ENCODE results near the gene TMCC2.

TMCC2 gene

GRCh38 chr1:205262731-205263171 is 35.0 kb downstream of the TMCC2 start:
- Histone ChIP-seq H3K4me2 (peak overlapping the region; percentile 40; the same call in 1 of the 2 replicates), H3K4me1 (ENCODE audit: low read depth, poor library complexity, severe bottlenecking) (peaks cover 72% of the 10 kb centered on the region), H3K4me3 (IDR thresholded peaks at IDR 0.05; ENCODE audit: insufficient read depth, low read depth, low read length) (no peak overlapping the region), H4K20me1 (ENCODE audit: insufficient read depth) (no peaks in the 10 kb centered on the region), H3K9ac (no peak overlapping the region), H3K36me3 (ENCODE audit: insufficient read depth) (no peaks in the 10 kb centered on the region), H2AFZ (ENCODE audit: low read depth) (no peak overlapping the region), H3K79me2 (ENCODE audit: insufficient read depth, low read depth) (no peaks in the 10 kb centered on the region; the same call in 1 of the 2 replicates), H3K27ac (peak overlapping the region; percentile 31; the same call in 1 of the 2 replicates), H3K27me3 (ENCODE audit: insufficient read depth, low read depth) (no peaks in the 10 kb centered on the region)
- no peak for TF ChIP-seq CTCF (conservative IDR thresholded peaks at IDR 0.05; ENCODE audit: low read depth, low read length)

GRCh38 chr1:205263580-205264190 is 35.9 kb downstream of the TMCC2 start:
- H2AFZ ChIP-seq (ENCODE audit: low read depth), result no peak overlapping the region
- no peaks in the 10 kb centered on the region for H3K36me3 ChIP-seq (ENCODE audit: insufficient read depth)
- H3K27ac ChIP-seq, result peak overlapping the region; percentile 31; the same call in 1 of the 2 replicates
- H3K27me3 ChIP-seq (ENCODE audit: insufficient read depth, low read depth), result no peaks in the 10 kb centered on the region
- no peaks in the 10 kb centered on the region; the same call in 1 of the 2 replicates for H3K79me2 ChIP-seq (ENCODE audit: insufficient read depth, low read depth)
- H3K4me3 ChIP-seq (IDR thresholded peaks at IDR 0.05; ENCODE audit: insufficient read depth, low read depth, low read length), result no peak overlapping the region
- no peak overlapping the region for H3K9ac ChIP-seq
- no peaks in the 10 kb centered on the region for H4K20me1 ChIP-seq (ENCODE audit: insufficient read depth)
- H3K4me2 ChIP-seq, result peak overlapping the region; percentile 40; the same call in 1 of the 2 replicates
- H3K4me1 ChIP-seq (ENCODE audit: low read depth, poor library complexity, severe bottlenecking), result peaks cover 63% of the 10 kb centered on the region
- TF ChIP-seq CTCF (conservative IDR thresholded peaks at IDR 0.05; ENCODE audit: low read depth, low read length), result no peak

GRCh38 chr1:205266611-205267305 is 39.0 kb downstream of the TMCC2 start:
- Histone ChIP-seq H4K20me1 (ENCODE audit: insufficient read depth) (no peaks in the 10 kb centered on the region), H3K4me3 (IDR thresholded peaks at IDR 0.05; ENCODE audit: insufficient read depth, low read depth, low read length) (no peak overlapping the region), H3K4me2 (no peak overlapping the region), H3K27ac (no peak overlapping the region), H3K4me1 (ENCODE audit: low read depth, poor library complexity, severe bottlenecking) (peaks cover 43% of the 10 kb centered on the region), H3K27me3 (ENCODE audit: insufficient read depth, low read depth) (no peaks in the 10 kb centered on the region), H3K9ac (no peak overlapping the region), H3K36me3 (ENCODE audit: insufficient read depth) (no peaks in the 10 kb centered on the region), H3K79me2 (ENCODE audit: insufficient read depth, low read depth) (no peaks in the 10 kb centered on the region), H2AFZ (ENCODE audit: low read depth) (no peak overlapping the region)
- TF ChIP-seq CTCF (conservative IDR thresholded peaks at IDR 0.05; ENCODE audit: low read depth, low read length), result no peak

- Histone ChIP-seq H3K27ac (no peak overlapping the region), H2AFZ (ENCODE audit: low read depth) (no peak overlapping the region), H3K4me3 (IDR thresholded peaks at IDR 0.05; ENCODE audit: insufficient read depth, low read depth, low read length) (no peak overlapping the region), H3K27me3 (ENCODE audit: insufficient read depth, low read depth) (no peaks in the 10 kb centered on the region), H3K36me3 (ENCODE audit: insufficient read depth) (no peaks in the 10 kb centered on the region), H3K4me1 (ENCODE audit: low read depth, poor library complexity, severe bottlenecking) (peaks cover 38% of the 10 kb centered on the region), H3K4me2 (no peak overlapping the region), H4K20me1 (ENCODE audit: insufficient read depth) (no peaks in the 10 kb centered on the region), H3K79me2 (ENCODE audit: insufficient read depth, low read depth) (no peaks in the 10 kb centered on the region), H3K9ac (no peak overlapping the region)
- TF ChIP-seq CTCF (conservative IDR thresholded peaks at IDR 0.05; ENCODE audit: low read depth, low read length), result no peak
Measured at GRCh38 chr1:205267306-205267902, 39.7 kb downstream of the TMCC2 start.
